GM21381 (cell line): ENCODE results near the gene ZNF79.

Source experiments
- ATAC-seq: cut with Tn5 transposase; IDR thresholded peaks from one replicate; pipeline ENCODE4 v1.9.1; 2021; ENCODE audit warnings: mild to moderate bottlenecking, moderate library complexity; ENCODE audit not compliant: unreplicated experiment

The ZNF79 gene

GRCh38 chr9:127397646-127398274 is 26.4 kb upstream of the ZNF79 start:
- no peak for ATAC-seq

- no peak for ATAC-seq
Measured at GRCh38 chr9:127398275-127398647, 25.9 kb upstream of the ZNF79 start.

DNA sequence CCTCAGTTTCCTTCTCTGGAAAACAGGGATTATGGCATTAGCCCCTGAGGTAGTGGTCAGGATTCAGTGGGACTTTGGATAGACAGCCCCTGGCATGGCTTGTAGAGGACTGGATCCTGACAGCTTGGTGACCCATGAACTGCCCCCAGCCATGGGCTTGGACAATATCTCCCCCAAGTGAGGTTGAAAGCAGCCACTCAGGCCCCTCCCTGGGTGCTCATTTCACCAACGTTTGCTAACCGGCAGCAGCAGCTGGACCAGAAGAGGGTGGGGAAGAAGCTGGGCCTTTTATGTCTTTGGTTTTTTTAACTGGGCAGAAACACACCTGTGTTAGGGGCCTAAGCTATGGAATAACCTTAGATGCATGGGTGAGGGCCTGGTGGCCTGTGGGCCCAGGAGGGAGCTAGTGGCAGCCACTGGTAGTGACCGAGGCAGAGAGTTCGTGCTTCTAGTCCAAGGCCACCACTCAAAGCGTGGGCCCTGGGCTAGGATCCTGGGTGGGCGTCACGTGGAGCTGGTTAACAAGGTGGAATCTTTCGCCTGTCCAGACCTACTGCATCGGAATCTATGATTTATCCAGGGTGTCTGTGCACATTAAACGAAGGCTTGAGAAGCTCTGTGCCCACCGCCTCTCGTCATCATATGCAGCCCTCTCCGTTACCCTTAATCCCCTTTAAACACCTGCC is 25.3 kb upstream of the ZNF79 start:
- no peak for ATAC-seq

DNA sequence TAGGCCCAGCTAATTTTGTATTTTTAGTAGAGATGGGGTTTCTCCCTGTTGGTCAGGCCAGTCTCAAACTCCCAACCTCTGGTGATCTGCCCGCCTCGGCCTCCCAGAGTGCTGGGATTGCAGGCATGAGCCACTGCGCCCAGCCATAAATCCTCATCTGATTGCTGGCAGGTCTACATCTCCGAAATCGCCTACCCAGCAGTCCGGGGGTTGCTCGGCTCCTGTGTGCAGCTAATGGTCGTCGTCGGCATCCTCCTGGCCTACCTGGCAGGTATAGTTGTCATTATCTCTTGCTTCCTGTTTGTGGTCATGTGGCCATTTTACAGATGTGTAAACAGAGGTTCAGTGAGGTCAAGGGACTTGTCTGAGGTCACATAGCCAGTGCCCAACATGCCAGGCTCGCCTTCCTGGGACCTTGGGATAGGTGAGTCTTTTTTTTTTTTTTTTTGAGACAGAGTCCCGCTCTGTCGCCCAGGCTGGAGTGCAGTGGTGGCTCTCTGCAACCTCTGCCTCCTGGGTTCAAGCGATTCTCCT is 24.4 kb upstream of the ZNF79 start:
- no peak for ATAC-seq

GRCh38 chr9:127402401-127403090 is 21.6 kb upstream of the ZNF79 start:
- no peak for ATAC-seq

- ATAC-seq: no peak
Measured at GRCh38 chr9:127403507-127404192, 20.5 kb upstream of the ZNF79 start.

DNA sequence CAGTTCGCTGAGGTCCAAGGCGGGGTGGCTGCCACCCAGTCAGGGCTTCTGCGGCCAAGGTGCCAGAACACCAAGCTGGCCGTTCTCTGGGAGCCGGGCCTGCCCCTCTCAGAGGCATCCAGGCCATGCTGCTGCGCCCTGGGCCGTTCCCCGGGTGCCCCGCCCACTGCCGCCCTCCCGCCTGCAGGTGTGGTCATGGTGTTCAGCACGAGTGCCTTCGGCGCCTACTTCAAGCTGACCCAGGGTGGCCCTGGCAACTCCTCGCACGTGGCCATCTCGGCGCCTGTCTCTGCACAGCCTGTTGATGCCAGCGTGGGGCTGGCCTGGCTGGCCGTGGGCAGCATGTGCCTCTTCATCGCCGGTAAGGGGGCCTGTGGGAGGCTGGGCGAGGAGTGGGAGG is 19.6 kb upstream of the ZNF79 start:
- ATAC-seq: no peak

GRCh38 chr9:127405344-127406125 is 18.6 kb upstream of the ZNF79 start:
- no peak for ATAC-seq

DNA sequence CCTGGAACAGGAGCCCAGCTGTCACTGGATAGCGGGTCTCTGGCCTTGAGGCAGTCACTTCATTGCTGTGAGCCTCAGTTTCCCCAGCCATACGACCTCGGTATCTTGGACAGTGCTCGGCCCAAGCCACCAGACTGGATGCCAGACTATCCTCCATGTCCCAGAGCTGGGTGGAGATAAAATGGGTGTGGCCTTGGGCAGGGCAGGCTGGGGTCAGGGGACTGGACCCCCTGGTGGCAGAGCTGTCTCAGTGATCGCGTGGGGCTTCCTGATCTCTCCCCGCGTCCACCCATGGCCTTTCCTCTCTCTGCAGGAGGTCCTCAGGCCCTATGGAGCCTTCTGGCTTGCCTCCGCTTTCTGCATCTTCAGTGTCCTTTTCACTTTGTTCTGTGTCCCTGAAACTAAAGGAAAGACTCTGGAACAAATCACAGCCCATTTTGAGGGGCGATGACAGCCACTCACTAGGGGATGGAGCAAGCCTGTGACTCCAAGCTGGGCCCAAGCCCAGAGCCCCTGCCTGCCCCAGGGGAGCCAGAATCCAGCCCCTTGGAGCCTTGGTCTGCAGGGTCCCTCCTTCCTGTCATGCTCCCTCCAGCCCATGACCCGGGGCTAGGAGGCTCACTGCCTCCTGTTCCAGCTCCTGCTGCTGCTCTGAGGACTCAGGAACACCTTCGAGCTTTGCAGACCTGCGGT is 17.2 kb upstream of the ZNF79 start:
- no peak for ATAC-seq

GRCh38 chr9:127407492-127407843 is 16.7 kb upstream of the ZNF79 start:
- ATAC-seq: no peak

- ATAC-seq: no peak
Measured at GRCh38 chr9:127411122-127411521, 13.1 kb upstream of the ZNF79 start.

GRCh38 chr9:127415141-127415540 is 9.0 kb upstream of the ZNF79 start:
- ATAC-seq: no peak

DNA sequence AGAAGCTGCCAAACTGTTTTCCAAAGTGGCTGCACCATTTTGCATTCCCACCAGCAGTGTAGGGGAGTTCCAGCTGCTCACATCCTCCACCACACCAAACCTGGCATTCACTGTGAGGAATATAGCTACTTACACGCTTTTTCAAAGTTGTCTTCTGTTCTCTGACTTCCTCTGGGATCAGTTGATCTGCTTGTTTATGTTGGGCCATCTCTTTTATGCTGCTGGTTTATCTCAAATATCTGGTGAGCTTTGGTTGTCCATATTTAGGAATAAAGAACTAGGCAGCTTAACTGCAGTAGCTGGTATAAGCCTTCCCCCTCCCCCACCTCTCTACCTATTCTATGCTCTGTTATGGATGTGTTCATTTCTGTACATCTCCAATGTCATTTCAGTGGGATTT is 8.5 kb upstream of the ZNF79 start:
- no peak for ATAC-seq

- no peak for ATAC-seq
Measured at GRCh38 chr9:127417131-127418036, 6.8 kb upstream of the ZNF79 start.

GRCh38 chr9:127418037-127418471 is 6.1 kb upstream of the ZNF79 start:
- ATAC-seq: no peak

DNA sequence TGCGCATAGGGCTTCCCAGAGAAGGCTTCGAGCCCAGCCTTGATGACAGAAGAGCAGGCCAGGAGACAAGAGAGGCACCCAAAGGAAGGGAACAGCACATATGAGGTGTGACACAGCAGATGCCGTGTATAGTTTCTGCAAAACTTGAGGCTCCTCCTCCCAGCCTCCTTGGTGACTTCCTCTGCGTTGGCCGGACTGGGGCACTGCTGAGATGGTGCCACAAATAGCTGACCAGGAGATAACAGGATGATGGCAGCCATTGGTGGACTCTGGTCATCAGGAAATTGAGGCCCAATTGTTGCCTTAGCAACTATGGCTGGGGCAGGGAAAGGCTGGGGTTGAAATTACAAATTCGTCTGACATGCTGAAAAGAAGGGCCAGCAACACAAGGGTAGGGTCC is 4.8 kb upstream of the ZNF79 start:
- no peak for ATAC-seq

DNA sequence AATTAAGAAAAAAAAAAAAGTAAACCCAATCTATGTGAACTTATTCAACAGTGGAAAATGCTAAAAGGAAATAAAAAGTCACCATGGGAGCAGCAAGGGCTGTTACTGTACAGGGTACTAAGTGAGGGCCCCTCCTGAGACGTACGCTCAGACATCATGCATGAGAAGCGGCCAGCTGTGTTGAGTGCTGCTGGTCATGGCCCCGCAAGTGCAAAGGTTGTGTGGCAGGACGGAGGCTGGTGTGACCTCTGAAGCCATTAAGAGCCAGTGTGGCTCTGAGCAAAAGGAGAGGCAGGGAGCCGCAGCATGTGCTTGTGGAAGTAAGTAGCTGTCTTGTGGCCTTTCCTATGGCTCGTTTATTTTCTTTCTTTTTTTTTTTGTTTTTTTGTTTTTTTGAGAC is 3.1 kb upstream of the ZNF79 start:
- no peak for ATAC-seq

DNA sequence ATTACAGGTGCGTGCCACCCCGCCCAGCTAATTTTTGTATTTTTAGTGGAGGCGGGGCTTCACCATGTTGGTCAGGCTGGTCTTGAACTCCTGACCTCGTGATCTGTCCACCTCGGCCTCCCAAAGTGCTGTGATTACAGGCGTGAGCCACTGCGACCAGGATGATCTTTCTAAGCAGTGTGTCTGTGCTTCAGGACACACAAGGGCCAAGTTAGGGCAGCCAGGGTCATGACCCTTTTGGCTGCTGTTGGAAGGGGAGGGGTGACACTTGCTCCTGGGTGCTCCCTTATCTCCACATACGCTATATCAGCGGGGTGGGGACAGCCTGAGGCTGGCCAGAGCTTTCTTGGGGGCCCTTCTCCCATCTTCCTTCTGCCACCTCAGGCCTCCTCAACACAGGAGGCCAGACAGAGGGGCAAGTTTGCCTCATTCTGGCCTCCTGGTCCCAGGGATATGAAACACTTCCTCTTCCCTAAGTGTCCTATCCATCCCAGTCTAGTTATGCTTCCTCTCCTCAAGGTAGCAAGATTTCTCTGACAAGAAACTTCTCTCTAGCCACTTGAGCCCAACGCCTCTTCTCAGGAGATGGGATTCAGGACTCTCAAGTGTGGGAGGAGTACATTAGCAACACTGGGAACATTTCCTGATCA is 1.9 kb upstream of the ZNF79 start:
- ATAC-seq: no peak

- no peak for ATAC-seq
Measured at GRCh38 chr9:127422787-127423186, 1.4 kb upstream of the ZNF79 start.
